Measurements from ENCODE around the gene UPF2.

DNA sequence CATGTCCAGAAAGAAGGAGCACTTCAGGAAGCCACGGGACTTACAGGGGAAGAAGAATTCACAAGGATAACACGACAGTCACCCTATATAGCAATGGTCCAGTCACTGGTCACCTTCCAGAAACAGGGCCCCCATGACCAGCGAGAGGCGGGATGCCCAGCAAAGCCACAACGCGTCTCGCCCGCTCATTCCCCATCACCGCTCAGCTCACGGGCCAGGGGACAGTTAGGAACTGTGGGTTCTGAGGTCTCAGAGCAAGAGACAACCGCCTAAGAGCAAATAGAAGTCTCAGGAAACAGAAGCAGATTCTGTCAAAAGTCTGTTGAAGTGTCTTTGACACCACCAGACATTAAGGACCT, 147.5 kb downstream of the UPF2 start:
- TF ChIP-seq POLR2A (IDR thresholded peaks at IDR 0.05; ENCODE audit: low read length) (no peak), GATA1 (IDR thresholded peaks at IDR 0.05; ENCODE audit: low read depth, low read length) (no peak)
